ENCODE measurements around the gene GABRB2. TPM values are rescaled to one million over a fixed set of nuclear protein-coding genes. Genes with fewer than 3 reads are reported as not detected.

GABRB2 gene
- total RNA-seq, 1 experiment from 2014 or later, result not detected

- TF ChIP-seq CTCF (IDR thresholded peaks at IDR 0.05; ENCODE audit: unreplicated experiment), result no peak
- intact Hi-C loops (cut with micrococcal nuclease), result no loop called here
- POLR2A ChIA-PET, result no interaction called here
Observed at GRCh38 chr5:161342886-161343285, 203.6 kb downstream of the GABRB2 start.

GRCh38 chr5:161340012-161340411 is 206.5 kb downstream of the GABRB2 start:
- ChIA-PET POLR2A (no interaction called here), CTCF (no interaction called here)
- Mint-ChIP-seq H3K4me1 (ENCODE audit: insufficient read depth, unreplicated experiment) (no peaks in the 10 kb centered on the region), H3K4me3 (ENCODE audit: unreplicated experiment) (no peak overlapping the region), H3K9me3 (ENCODE audit: unreplicated experiment) (no peaks in the 10 kb centered on the region), H3K36me3 (ENCODE audit: insufficient read depth, unreplicated experiment) (no peaks in the 10 kb centered on the region), H3K27ac (ENCODE audit: low read depth, unreplicated experiment) (no peak overlapping the region), H3K27me3 (ENCODE audit: insufficient read depth, unreplicated experiment) (no peaks in the 10 kb centered on the region)
- intact Hi-C loops (cut with micrococcal nuclease), result no loop called here
- BruUV-seq (replicated peaks), result no TSS peak
- no peak for DNase-seq (ENCODE audit: unreplicated experiment)
- TF ChIP-seq CTCF (IDR thresholded peaks at IDR 0.05; ENCODE audit: unreplicated experiment), result no peak

More at GRCh38 chr5:161342886-161343285, 203.6 kb downstream of the GABRB2 start:
- CTCF ChIA-PET, result interaction anchor here (1.5 kb wide), 1 partner anchor 30 kb away, joined by 3 read pairs; no protein-coding TSS in a partner anchor
- Mint-ChIP-seq H3K36me3 (ENCODE audit: insufficient read depth, unreplicated experiment) (no peaks in the 10 kb centered on the region), H3K27ac (ENCODE audit: low read depth, unreplicated experiment) (no peak overlapping the region), H3K4me3 (ENCODE audit: unreplicated experiment) (no peak overlapping the region), H3K27me3 (ENCODE audit: insufficient read depth, unreplicated experiment) (no peaks in the 10 kb centered on the region), H3K9me3 (ENCODE audit: unreplicated experiment) (no peaks in the 10 kb centered on the region), H3K4me1 (ENCODE audit: insufficient read depth, unreplicated experiment) (no peaks in the 10 kb centered on the region)
- BruUV-seq (replicated peaks), result no TSS peak
- DNase-seq (ENCODE audit: unreplicated experiment), result no peak

- ChIA-PET CTCF (no interaction called here), POLR2A (no interaction called here)
- DNase-seq (ENCODE audit: unreplicated experiment), result no peak
- TF ChIP-seq CTCF (IDR thresholded peaks at IDR 0.05; ENCODE audit: unreplicated experiment), result no peak
- intact Hi-C loops (cut with micrococcal nuclease), result no loop called here
- no TSS peak for BruUV-seq (replicated peaks)
- H3K4me3 Mint-ChIP-seq (ENCODE audit: unreplicated experiment), result no peak overlapping the region
- no peaks in the 10 kb centered on the region for H3K4me1 Mint-ChIP-seq (ENCODE audit: insufficient read depth, unreplicated experiment)
- H3K36me3 Mint-ChIP-seq (ENCODE audit: insufficient read depth, unreplicated experiment), result no peaks in the 10 kb centered on the region
- peaks cover 8% of the 10 kb centered on the region for H3K9me3 Mint-ChIP-seq (ENCODE audit: unreplicated experiment)
- no peaks in the 10 kb centered on the region for H3K27me3 Mint-ChIP-seq (ENCODE audit: insufficient read depth, unreplicated experiment)
- no peak overlapping the region for H3K27ac Mint-ChIP-seq (ENCODE audit: low read depth, unreplicated experiment)
Observed at GRCh38 chr5:161333194-161333880, 213.2 kb downstream of the GABRB2 start.

GRCh38 chr5:161332343-161332742 is 214.2 kb downstream of the GABRB2 start:
- H3K36me3 Mint-ChIP-seq (ENCODE audit: insufficient read depth, unreplicated experiment), result no peaks in the 10 kb centered on the region
- H3K27me3 Mint-ChIP-seq (ENCODE audit: insufficient read depth, unreplicated experiment), result no peaks in the 10 kb centered on the region
- no peak for DNase-seq (ENCODE audit: unreplicated experiment)
- peaks cover 8% of the 10 kb centered on the region for H3K9me3 Mint-ChIP-seq (ENCODE audit: unreplicated experiment)
- H3K27ac Mint-ChIP-seq (ENCODE audit: low read depth, unreplicated experiment), result no peak overlapping the region
- intact Hi-C loops (cut with micrococcal nuclease), result no loop called here
- no peak for TF ChIP-seq CTCF (IDR thresholded peaks at IDR 0.05; ENCODE audit: unreplicated experiment)
- POLR2A ChIA-PET, result no interaction called here
- no TSS peak for BruUV-seq (replicated peaks)
- H3K4me1 Mint-ChIP-seq (ENCODE audit: insufficient read depth, unreplicated experiment), result no peaks in the 10 kb centered on the region
- CTCF ChIA-PET, result no interaction called here
- no peak overlapping the region for H3K4me3 Mint-ChIP-seq (ENCODE audit: unreplicated experiment)
